Right cardiac atrium (tissue), 5 donors: ENCODE measurements around the gene BIN1. TPM values are rescaled to one million over a fixed set of nuclear protein-coding genes. Genes with fewer than 3 reads are reported as not detected.

Experiments used
- ATAC-seq, 2 donors: fragments of 200-7000 bp; cut with Tn5 transposase; one replicate each; pipeline versions ENCODE4 v1.8.0 to v1.9.1; 2020; ENCODE audit warnings: moderate library complexity in 2 of 2, mild to moderate bottlenecking in 1 of 2
- DNase-seq, 3 donors: peaks; one replicate each; pipeline ENCODE4 v3.0.0-alpha.2; 2020
- H3K27ac ChIP-seq: one replicate; pipeline ENCODE4 v1.5.1; 2013; ENCODE audit warnings: mild to moderate bottlenecking, low read length, control low read depth, moderate library complexity
- H3K27me3 ChIP-seq: one replicate; pipeline ENCODE4 v1.6.1; 2013; ENCODE audit not compliant: control insufficient read depth, insufficient read depth
- H3K4me1 ChIP-seq: one replicate; pipeline ENCODE4 v1.6.1; 2013; ENCODE audit warnings: low read length; ENCODE audit not compliant: control insufficient read depth, insufficient read depth
- H3K4me3 ChIP-seq: one replicate; pipeline ENCODE4 v1.5.1; 2013; ENCODE audit warnings: low read length, control low read depth
- H3K9me3 ChIP-seq: one replicate; pipeline ENCODE4 v1.6.1; 2013; ENCODE audit warnings: low read length; ENCODE audit not compliant: control insufficient read depth
- WGBS: extraction: QIAGEN DNeasy Blood & Tissue Kit; methylation state at CpG from one replicate; pipeline ENCODE4 v1.1.7; 2013; 5-methylcytosine and 5-hydroxymethylcytosine counted together
- intact Hi-C, 4 donors: fragments of 100-400 bp; cut with DNase I; formaldehyde crosslinking; loops; one replicate each; pipeline versions ENCODE4 v1.11.0 to v1.14.0; 2022 to 2023
- polyA plus RNA-seq: library from polyadenylated mRNA; stranded (reverse); fragments of 200-250 nt; gene quantifications from one replicate; pipeline ENCODE4 v1.2.3, GENCODE V29; 2013
- total RNA-seq, 4 donors: library from RNA; stranded (reverse); fragmentation: NEBNext Ultra II Directional; extraction: Animal tissue kit (Norgen Biotek cat#: 25700); gene quantifications; one replicate each; pipeline ENCODE4 v1.2.1, GENCODE V29; 2021
- donor health status: healthy with polysubstance abuse.
- donor health status: DM: no; HTN: yes; CAD: no.
- donor health status: DM: no; HTN: no; CAD: no.
- donor health status: DM: no; HTN: yes; CAD: no; lungs with severe emphysema.
- donor health status: DM: yes; HTN: yes; CAD: no.

Gene BIN1
- total and polyA plus RNA-seq, 5 donors, result 5.9 to 12.0 (median 10.0) TPM

GRCh38 chr2:127102521-127103242 is 4.3 kb downstream of the BIN1 start:
- intact Hi-C loops, result no loop called here
- H3K27ac ChIP-seq, result no peak overlapping the region
- ATAC-seq, result no peak
- peak in 2 of 3 donors; percentile 39 to 46 for DNase-seq
- WGBS, result 89% methylated on average over 5 of the region's 5 CpGs
- no peaks in the 10 kb centered on the region for H3K9me3 ChIP-seq
- no peaks in the 10 kb centered on the region for H3K27me3 ChIP-seq
- H3K4me1 ChIP-seq, result peaks cover 6% of the 10 kb centered on the region
- no peak overlapping the region for H3K4me3 ChIP-seq

DNA sequence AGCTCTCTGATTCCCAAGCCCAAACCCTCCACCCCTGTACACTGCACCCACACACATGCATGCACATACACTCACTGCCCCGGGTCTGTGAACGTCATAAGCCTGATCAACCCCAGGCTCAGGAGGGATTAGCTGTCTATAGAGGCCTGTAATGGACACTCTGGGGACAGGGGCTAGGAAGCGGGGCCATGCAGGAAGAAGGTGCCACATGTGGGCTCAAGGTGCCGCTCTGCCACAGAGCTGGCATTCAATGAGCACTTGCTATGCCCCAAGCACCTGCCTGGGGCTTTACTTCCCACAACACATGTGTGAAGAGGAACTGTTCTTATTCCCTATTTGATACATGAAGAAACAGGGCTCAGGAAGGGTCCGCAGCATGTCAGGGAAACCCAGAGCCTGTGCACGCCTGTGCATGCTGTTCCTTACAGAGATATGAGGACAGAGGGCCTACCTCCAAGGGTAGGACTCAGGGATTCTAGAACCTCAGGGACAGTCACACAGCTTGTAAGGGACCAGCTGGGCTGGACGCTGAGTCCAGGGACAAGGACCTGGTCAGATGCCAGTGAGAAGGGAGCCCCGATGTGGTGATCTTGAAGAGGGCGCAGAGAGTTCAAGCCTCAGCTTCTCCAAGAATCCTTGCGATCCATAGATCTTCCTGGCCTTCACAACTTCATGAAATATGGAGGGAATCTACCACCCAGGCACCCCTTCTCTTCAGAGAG is 5.0 kb downstream of the BIN1 start:
- DNase-seq, result peak in 1 of 3 donors; percentile 35
- no peak for ATAC-seq
- H3K27ac ChIP-seq, result no peak overlapping the region
- H3K27me3 ChIP-seq, result no peaks in the 10 kb centered on the region
- H3K9me3 ChIP-seq, result no peaks in the 10 kb centered on the region
- WGBS, result 87% methylated on average over 10 of the region's 10 CpGs
- intact Hi-C loops, result no loop called here
- no peak overlapping the region for H3K4me3 ChIP-seq
- H3K4me1 ChIP-seq, result peaks cover 6% of the 10 kb centered on the region

DNA sequence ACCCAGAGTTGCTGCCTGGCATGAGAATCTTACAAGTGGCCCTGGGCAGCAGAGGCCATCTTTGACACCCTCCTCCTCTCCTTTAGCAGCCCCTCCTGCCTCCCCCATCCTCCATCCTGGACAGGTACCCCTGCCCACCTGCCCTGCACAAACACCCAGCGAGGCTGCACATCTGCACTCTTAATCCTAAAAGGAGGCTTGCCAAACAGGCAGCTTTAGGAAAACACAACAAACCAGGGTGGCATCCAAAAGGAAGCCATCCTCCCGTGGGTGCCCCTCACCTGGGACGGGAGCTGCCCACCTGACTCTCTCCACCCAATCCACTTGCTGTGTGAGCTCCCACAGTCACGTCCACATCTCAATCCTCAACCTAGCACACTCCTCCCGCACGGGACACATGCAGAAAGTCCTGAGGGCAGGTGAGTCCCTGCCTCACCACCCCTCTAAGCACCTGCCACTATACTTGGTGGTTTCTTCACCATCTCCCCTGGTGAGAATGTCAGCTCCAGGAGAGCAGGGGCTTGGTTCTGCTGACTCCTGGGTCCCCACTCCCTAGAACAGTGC is 5.8 kb downstream of the BIN1 start:
- intact Hi-C loops, result no loop called here
- peaks cover 6% of the 10 kb centered on the region for H3K4me1 ChIP-seq
- WGBS, result 95% methylated on average over 6 of the region's 6 CpGs
- DNase-seq, result peak in 1 of 3 donors; percentile 13
- no peaks in the 10 kb centered on the region for H3K27me3 ChIP-seq
- no peak overlapping the region for H3K4me3 ChIP-seq
- no peaks in the 10 kb centered on the region for H3K9me3 ChIP-seq
- no peak for ATAC-seq
- H3K27ac ChIP-seq, result no peak overlapping the region

DNA sequence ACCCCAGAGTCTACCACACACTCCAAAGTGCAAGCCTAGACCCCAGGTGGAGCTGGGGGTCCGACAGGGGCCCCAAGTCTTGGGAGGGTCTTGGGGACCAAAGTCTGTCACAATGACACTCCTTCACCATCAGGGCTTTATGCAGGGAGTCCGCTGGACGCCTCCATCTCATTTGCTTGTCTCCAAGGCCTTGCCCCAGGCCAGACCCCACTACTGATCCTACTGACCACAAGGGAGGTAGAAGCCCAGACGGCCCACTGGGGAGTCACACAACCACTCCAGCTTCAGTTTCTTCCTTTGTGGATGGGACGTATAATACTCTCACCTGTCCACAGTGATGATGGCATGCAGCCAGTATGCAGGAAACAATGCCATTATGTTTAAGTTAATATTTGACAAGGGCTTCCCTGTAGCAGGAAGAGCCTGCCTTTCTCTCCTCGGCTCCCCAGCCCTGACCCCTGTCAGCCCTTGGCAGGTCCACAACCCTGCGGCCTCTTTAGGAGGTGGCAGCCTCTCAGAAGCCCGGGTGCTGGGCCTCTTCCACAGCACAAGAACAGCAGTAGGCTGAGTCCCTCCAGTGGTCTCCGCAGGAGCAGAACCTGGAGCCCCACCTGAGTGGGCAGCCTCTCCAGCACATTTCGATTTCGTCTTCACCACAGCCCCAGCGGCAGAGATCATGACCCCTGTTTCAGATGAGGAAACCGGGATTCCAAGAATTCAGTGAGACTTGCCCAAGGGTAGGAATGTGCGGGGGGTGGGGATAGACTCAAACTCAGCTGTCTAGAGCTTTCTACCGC is 6.5 kb downstream of the BIN1 start:
- ATAC-seq (no peak), DNase-seq (peak in 1 of 3 donors; percentile 47)
- H3K9me3 ChIP-seq, result no peaks in the 10 kb centered on the region
- no peak overlapping the region for H3K27ac ChIP-seq
- H3K4me1 ChIP-seq, result peaks cover 6% of the 10 kb centered on the region
- H3K4me3 ChIP-seq, result no peak overlapping the region
- 75% methylated on average over 15 of the region's 15 CpGs for WGBS
- H3K27me3 ChIP-seq, result no peaks in the 10 kb centered on the region
- intact Hi-C loops, result no loop called here

- ATAC-seq (no peak), DNase-seq (peak in 1 of 3 donors; percentile 38)
- H3K4me1 ChIP-seq, result peaks cover 2% of the 10 kb centered on the region
- WGBS, result 74% methylated on average over 7 of the region's 7 CpGs
- H3K9me3 ChIP-seq, result no peaks in the 10 kb centered on the region
- no peaks in the 10 kb centered on the region for H3K27me3 ChIP-seq
- no peak overlapping the region for H3K27ac ChIP-seq
- no peak overlapping the region for H3K4me3 ChIP-seq
- intact Hi-C loops, result no loop called here
Measured at GRCh38 chr2:127098711-127099110, 8.2 kb downstream of the BIN1 start.

DNA sequence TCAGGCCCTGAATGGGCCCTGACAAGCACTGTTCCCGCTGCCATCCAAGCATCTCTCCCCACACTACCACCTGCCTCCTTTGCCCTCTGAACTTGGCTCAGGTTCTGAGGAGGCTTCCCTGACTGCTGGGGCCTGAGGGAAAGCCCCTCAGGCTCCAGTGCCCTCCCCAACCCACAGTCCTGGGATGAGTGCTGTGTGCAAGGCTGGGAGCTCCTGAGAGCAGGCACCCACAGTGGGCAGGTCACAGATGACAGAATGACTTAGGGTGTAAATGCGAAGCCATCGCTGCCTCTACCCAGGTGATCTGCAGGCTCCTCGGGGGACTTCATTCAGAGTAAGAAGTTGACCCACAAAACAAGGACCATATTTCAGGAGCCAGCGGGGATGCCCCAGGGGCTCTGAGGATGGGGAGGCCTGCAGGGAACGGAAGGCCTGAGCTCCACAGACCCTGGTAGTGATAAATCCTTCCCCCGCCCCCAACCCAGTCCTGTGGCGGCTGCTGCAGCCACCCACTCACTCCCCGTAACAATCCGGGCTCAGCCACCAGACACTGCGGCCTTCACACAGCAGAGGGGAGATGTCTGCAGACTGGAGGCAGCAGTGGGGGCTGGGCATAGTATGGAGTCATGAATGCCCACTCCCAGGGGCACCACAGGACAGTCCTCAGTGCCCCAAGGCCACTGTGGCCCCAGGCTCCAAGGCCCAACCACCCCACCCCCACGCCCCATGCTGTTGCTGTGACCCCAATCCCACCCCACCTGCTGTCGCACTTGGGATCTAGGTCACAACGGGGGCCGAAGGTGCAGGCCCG is 8.9 kb downstream of the BIN1 start:
- intact Hi-C loops, result no loop called here
- WGBS, result 80% methylated on average over 16 of the region's 16 CpGs
- Histone ChIP-seq H3K27me3 (no peaks in the 10 kb centered on the region), H3K4me1 (no peaks in the 10 kb centered on the region), H3K4me3 (no peak overlapping the region), H3K27ac (no peak overlapping the region), H3K9me3 (no peaks in the 10 kb centered on the region)
- DNase-seq, result peak; percentile 8 to 37 (median 22)
- no peak for ATAC-seq

DNA sequence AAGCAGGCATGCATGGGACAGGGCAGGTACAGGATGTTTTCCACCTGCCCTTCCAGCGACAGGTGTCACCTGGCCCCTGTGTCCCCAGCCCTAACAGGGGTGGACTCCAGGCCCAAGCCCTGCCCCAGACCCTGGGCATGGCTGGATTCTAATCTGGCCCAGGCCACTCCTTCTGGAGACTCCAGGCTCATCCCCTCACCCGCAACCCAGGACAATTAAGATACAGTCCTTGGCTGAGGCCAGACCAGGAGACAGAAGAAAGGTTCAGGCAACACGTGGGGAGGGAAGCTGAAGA is 9.5 kb downstream of the BIN1 start:
- WGBS, result 92% methylated on average over 3 of the region's 3 CpGs
- Histone ChIP-seq H3K4me1 (no peaks in the 10 kb centered on the region), H3K4me3 (no peak overlapping the region), H3K27ac (no peak overlapping the region), H3K9me3 (no peaks in the 10 kb centered on the region), H3K27me3 (no peaks in the 10 kb centered on the region)
- peak in 1 of 3 donors; percentile 46 for DNase-seq
- ATAC-seq, result no peak
- intact Hi-C loops, result no loop called here

- no peak overlapping the region for H3K27ac ChIP-seq
Measured at GRCh38 chr2:127096718-127097470, 10.1 kb downstream of the BIN1 start.

GRCh38 chr2:127096280-127096679 is 10.7 kb downstream of the BIN1 start:
- no peaks in the 10 kb centered on the region for H3K4me1 ChIP-seq
- H3K27ac ChIP-seq, result no peak overlapping the region
- no peak overlapping the region for H3K4me3 ChIP-seq

More at GRCh38 chr2:127096718-127097470, 10.1 kb downstream of the BIN1 start:
- H3K9me3 ChIP-seq, result no peaks in the 10 kb centered on the region
- H3K27me3 ChIP-seq, result no peaks in the 10 kb centered on the region
- H3K4me3 ChIP-seq, result no peak overlapping the region
- intact Hi-C loops, result no loop called here
- no peaks in the 10 kb centered on the region for H3K4me1 ChIP-seq
- ATAC-seq (no peak), DNase-seq (peak; percentile 14 to 46 (median 46))
- WGBS, result 88% methylated on average over 15 of the region's 15 CpGs

DNA sequence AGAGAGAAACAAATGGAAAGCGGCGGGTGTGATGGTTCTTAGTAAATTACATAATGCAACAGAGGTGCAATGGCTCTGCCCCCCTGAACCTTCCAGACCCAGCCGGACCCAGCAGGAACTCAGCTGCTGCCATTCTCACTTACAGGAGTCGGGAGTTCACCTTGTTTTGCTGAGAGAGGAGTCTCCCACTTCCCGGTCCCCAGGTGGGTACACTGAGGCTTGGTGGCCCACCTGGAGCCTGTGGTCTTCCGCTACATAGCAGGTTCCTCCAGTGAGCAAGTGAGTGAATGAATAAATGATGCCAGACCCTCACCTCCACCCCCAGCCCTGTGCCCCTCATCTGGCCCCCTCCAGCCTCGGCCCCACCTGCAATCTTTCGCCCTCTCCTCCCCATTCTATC is 11.2 kb downstream of the BIN1 start:
- no peaks in the 10 kb centered on the region for H3K9me3 ChIP-seq
- intact Hi-C loops, result no loop called here
- WGBS, result 95% methylated on average over 8 of the region's 8 CpGs
- no peak overlapping the region for H3K27ac ChIP-seq
- H3K27me3 ChIP-seq, result no peaks in the 10 kb centered on the region
- no peak overlapping the region for H3K4me3 ChIP-seq
- H3K4me1 ChIP-seq, result no peaks in the 10 kb centered on the region
- ATAC-seq (no peak), DNase-seq (peak in 2 of 3 donors; percentile 4 to 5)

More at GRCh38 chr2:127096280-127096679, 10.7 kb downstream of the BIN1 start:
- H3K27me3 ChIP-seq, result no peaks in the 10 kb centered on the region
- 77% methylated on average over 9 of the region's 9 CpGs for WGBS
- intact Hi-C loops, result no loop called here
- ATAC-seq, result no peak
- H3K9me3 ChIP-seq, result no peaks in the 10 kb centered on the region
- DNase-seq, result peak in 2 of 3 donors; percentile 2 to 25
